SKM-1 (cell line): ENCODE data around the gene KLHL28.
A peak's percentile ranks its signal among the peaks of the same experiment; 100 is the strongest.
"Not testable (repeated sequence)": the region's sequence is repeated elsewhere in the genome, so short reads cannot be mapped to it uniquely, and the experiment has no call there.

Experiments used
- DNase-seq: peaks from one replicate; lab custom pipeline; 2025; ENCODE audit not compliant: unreplicated experiment; lab: John Stamatoyannopoulos, UW

KLHL28 gene

DNA sequence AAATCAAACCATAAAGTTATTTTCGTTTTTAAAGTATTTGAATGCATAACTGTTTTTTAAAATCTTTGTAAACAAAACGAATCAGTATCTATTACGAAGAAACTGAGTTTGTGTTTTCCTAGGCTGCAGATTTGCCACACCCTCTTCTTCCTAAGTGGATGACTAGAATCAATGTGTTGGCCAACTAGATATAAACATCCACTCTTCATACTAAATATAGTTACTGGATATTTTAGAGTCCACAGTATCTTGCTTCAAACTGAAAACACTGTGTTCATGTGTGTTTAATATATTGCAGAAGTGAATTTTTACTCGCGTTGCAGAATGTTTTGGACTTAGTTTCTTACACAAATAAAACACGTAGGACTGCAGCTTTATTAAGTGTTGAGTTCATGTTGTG lies 63.2 kb downstream of the KLHL28 start:
- DNase-seq = no peak

DNA sequence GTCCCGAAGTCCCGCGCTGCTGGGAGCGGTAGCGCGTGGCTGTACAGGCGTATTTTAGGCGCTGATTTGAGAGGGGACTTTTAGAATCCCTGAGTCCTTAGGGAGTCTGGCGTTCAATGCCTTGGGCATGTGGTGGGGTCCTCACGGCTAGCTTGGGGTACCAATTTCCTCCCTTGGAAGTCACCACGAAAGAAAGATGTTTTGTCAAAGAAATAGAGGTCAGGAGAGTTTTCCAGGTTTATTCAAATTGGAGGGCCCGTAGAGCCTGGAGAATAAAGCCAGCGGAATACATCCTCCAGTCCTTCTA lies 63.9 kb downstream of the KLHL28 start:
- no peak for DNase-seq

DNA sequence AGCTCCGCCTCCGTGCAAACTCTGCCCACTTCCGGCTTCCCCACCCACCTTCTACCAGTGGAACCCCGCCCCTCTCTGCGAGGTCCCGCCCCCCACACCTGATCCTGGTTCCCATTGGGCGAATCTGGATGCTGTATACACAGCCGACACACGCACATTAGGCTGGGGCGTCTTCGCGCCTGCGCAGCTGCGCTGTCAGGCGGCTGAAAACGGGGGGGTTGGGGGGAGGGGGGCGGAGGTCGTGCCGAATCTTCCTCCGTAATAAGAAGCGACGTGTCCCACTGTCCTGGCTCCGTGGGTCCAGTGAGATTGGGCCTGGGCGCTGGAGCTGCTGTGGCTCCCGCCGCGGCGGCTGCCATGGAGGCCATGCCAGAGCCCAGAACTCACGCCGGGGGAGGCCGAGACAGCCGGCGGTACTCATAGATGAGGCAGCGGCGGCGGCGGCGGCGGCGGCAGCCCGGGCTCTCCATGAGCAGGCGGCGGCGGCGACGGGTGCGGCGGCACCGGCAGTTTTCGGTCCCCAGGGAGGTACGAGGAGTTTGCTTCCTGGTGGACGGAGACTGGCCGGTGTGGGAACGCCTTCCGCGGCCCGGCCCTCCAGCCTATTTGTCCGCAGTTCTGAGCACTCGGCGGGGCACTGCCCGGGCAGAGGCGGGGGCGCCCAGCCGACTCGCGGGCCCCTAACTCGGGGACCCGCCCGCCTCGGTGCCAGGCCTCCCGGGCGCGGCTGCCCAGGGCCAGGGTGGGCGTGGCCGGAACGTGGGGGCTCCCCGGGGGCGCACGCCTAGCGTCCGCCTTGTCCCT lies 64.5 kb downstream of the KLHL28 start:
- DNase-seq = peak; percentile 39

DNA sequence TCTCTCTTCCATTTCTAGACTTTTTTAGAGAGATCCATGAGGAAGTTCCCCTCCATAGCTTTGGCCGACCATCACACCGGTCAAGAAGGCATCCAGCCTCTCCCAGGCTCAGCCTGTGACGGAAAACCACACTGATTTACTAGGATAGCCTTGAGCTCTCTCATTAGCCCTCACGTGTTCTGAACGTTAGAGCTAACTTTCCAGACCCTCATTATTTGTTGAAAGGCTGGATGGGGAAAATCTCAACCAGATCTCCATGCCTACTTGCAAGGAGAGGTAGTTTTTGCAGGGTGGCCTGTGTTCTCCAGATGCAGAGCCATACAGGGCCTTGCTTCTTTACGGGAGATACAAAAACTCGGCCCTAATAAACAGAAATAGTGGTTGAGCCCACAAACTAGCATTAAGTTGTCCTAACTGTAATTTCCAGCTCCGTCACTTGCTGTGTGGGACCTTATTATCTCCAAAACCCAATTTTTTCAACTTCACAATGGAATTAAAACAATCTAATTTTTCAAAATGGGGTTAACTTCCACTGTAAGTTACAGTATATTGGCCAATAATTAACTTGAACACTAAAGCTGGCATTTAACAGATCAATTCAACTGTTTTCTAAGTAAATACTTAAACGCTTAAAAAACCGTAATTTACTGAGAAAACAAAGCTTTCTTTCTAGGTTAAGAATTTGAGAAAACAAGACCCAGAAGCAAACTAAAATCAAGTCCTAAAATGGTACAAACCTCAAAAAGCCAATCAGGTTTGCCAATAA lies 65.3 kb downstream of the KLHL28 start:
- no peak for DNase-seq

DNA sequence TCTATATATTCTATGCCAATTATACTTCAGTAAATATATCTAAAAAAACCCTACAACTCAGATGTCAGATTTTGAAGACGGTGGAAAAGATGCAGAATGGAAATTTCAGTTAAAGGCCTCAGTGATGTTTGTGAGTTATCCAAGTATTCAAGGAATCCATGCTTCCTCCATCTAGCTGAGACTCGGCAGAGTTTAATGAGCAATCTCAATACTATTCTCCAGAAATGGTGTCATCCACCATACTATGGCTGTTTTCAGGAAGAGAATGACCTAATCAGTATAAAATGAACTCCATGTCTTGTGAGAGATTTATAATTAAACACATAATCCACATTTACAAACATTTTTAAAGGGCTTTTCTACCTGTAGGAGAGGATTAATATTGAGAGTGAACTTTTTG lies 66.0 kb downstream of the KLHL28 start:
- no peak for DNase-seq

DNA sequence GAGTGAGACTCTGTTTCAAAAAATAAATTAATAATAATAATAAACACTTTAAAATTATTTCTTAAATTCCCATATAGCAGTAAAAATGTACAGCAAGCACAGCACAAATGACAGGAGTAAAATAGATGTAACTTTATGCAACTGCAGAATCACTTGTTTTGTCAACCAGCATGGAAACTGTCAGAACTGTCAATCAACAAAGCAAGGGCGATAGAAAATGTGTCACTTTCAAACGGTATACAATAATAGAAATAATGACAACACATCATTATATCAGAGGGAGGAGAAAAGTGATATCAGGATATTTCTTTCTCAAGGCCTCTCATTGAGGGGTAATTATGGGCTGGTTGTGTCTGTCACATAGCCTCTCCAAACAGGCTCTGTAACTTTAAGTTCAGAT lies 68.2 kb downstream of the KLHL28 start:
- no peak for DNase-seq

DNA sequence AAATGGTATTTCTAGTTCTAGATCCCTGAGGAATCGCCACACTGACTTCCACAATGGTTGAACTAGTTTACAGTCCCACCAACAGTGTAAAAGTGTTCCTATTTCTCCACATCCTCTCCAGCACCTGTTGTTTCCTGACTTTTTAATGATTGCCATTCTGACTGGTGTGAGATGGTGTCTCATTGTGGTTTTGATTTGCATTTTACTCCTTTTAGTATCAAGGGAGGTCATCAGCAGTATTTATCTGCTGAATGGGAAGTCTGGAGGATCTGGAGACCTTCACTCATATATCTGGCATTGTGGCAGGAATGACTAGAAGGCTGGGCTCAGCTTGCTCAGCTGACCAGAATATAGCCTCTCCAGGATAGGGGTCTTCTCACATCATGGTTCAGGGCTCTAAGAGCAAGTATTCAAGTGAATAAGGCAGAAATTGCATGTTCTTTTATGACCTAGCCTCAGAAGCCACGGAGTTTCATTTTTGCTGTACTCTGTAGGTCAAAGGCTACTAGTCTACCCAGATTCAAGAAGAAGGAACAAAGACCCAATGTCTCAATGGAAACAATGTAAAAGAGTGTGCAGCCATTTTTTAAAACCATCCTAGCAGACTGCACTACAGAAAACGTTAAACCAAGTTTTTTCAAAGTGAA lies 69.9 kb downstream of the KLHL28 start:
- DNase-seq = not testable (repeated sequence)

DNA sequence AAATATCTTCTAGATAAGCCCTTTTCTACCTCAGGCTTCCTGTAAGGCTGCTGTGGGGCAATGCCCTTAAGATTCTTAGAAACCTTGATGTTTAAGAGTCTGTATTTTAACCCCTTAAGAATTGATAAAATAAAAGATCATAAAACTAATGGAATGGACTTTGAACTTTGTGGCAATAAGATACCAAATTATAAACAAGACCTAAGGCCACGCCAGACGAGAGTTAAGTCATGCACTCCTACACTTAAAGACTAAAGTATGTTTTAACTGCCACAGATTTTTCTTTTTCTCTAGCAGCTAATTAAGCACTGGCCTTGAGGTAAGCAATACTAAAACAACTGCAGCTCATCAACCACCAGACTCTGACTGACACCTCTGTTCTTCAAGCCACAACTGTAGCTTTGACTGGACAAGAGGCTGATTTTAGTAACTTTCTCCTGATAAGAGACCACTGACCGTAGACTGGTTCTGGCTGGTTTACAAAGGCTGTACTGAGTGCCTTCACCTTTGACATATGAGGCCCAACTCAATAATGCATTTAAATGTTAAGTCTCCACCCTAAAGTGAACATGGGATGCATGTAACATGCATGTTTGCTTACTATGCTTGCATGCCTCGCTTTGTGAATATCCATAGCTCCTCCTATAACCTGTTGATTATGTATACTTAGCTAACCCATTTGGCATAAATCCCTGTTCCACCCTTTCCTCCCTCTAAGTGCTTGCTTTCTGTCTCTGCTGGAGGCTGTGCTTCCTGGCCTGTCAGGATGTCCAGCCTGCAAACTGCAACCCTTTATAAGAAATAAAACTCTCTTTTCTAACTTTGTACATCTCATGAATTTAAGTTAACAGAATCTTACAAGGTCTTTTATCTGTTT lies 71.9 kb downstream of the KLHL28 start:
- no peak for DNase-seq

DNA sequence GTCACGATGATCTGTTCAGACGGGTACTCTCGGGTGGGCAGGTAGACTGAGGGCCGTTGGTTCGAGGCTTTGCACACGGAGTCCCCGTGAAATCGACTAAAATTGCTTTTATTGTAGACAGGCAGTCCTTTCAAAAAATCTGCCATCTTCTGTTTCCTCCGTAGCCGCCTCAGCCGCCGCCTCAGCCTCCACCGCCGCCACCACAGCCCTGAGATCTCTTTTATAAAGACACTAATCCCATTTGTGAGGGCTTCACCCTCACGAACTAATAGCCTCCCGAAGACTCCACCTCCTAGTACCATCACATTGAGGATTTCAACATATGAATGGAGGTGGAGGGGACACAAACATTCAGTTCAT lies 74.2 kb downstream of the KLHL28 start:
- DNase-seq = no peak

DNA sequence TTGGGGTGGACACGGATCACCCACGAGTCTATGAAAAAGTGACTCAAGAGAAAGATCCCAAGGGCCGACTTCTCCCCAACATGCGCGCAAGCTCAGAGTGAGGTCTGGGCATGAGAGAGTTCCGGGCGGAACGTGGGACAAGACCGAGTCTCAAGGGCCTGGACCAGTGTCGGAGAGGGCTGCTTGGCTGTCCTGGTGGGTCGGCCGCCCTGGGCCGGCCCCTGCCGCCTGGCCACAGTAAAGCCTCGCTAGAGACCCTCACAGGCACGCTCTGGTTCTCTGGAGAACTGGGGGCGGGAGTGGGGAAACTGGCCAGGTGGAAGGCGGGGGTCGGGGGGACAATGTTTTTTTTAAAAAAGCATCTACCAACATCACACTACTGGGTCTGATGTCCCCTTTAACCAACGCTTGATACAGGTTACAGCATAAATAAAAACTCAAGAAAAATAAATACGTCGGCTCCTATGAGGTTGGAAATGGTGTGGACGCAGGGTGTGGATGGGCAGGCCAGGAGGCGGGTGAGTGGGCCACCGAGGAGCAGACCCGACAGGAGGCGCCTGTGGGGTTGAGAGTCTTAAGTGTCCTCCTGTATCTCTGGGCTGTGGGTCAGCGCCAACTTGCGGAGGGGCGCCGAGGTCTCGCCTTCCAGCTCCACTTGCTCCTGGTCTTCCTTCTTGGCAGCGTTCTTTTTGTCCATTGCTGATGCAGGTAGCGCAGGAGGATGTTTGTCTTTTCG lies 74.7 kb downstream of the KLHL28 start:
- DNase-seq = no peak

DNA sequence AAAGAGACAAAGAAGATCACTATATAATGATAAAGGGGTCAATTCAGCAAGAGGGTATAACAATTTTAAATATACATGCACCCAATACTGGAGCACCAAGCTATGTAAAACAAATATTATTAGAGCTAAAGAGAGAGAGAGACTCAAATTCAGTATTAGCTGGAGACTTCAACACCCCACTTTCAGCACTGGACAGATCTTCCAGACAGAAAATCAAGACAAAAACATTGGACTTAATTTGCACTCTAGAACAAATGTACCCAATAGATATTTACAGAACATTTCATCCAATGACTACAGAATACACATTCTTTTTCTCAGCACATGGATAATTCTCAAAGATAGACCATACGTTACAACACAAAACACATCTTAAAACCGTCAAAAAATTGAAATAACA lies 81.0 kb downstream of the KLHL28 start:
- DNase-seq = no peak
